Endodermal cell (in vitro differentiated cells): ENCODE measurements around the gene TNFSF10. TPM values are rescaled to one million over a fixed set of nuclear protein-coding genes. Genes with fewer than 3 reads are reported as not detected.
A peak's percentile ranks its signal among the peaks of the same experiment; 100 is the strongest.

Source experiments
- DNase-seq: peaks from one replicate; pipeline ENCODE4 v3.0.0-alpha.2; 2017
- H3K27ac ChIP-seq: 2 replicates; pipeline ENCODE4 v1.5.1; 2013; ENCODE audit warnings: mild to moderate bottlenecking, low read depth, low read length, moderate library complexity
- H3K27me3 ChIP-seq: 2 replicates; pipeline ENCODE4 v1.6.1; 2013; ENCODE audit warnings: mild to moderate bottlenecking, low read length, moderate library complexity; ENCODE audit not compliant: insufficient read depth, control insufficient read depth, poor library complexity, severe bottlenecking
- H3K36me3 ChIP-seq: 2 replicates; pipeline ENCODE4 v1.7.0; 2013; ENCODE audit warnings: mild to moderate bottlenecking, low read length, moderate library complexity; ENCODE audit not compliant: control insufficient read depth, insufficient read depth
- H3K4me1 ChIP-seq: one replicate; pipeline ENCODE4 v1.7.0; 2013; ENCODE audit warnings: low read length; ENCODE audit not compliant: control insufficient read depth, insufficient read depth
- H3K4me3 ChIP-seq: 2 replicates; pipeline ENCODE4 v1.5.1; 2013; ENCODE audit warnings: mild to moderate bottlenecking, low read length, moderate library complexity
- H3K9ac ChIP-seq: 2 replicates; pipeline ENCODE4 v1.6.1; 2013; ENCODE audit warnings: mild to moderate bottlenecking, low read length, moderate library complexity; ENCODE audit not compliant: poor library complexity, severe bottlenecking; ENCODE audit errors: extremely low read depth
- H3K9me3 ChIP-seq: 2 replicates; pipeline ENCODE4 v1.6.1; 2013; ENCODE audit warnings: mild to moderate bottlenecking, low read length, moderate library complexity; ENCODE audit not compliant: control insufficient read depth
- H3K27ac Mint-ChIP-seq: 2 replicates; pipeline ENCODE4 v1.8.0; 2020; ENCODE audit warnings: mixed read lengths
- H3K27me3 Mint-ChIP-seq: 2 replicates; pipeline ENCODE4 v1.8.0; 2021; ENCODE audit warnings: mild to moderate bottlenecking, mixed read lengths; ENCODE audit not compliant: insufficient read depth
- H3K36me3 Mint-ChIP-seq: 2 replicates; pipeline ENCODE4 v1.8.0; 2020; ENCODE audit warnings: low read depth, mixed read lengths
- H3K4me1 Mint-ChIP-seq: 2 replicates; pipeline ENCODE4 v1.8.0; 2020; ENCODE audit warnings: mixed read lengths
- H3K4me3 Mint-ChIP-seq: 2 replicates; pipeline ENCODE4 v1.8.0; 2020; ENCODE audit warnings: mild to moderate bottlenecking, moderate library complexity, mixed read lengths
- H3K9me3 Mint-ChIP-seq: 2 replicates; pipeline ENCODE4 v1.8.0; 2020; ENCODE audit warnings: mild to moderate bottlenecking, mixed read lengths
- CTCF ChIP-seq: fragments of 200-600 bp; sonication (generic); conservative IDR thresholded peaks from 2 replicates; pipeline ENCODE4 v1.5.0; 2021; ENCODE audit warnings: antibody characterized with exemption, mild to moderate bottlenecking
- WGBS, 2 experiments: methylation state at CpG; one replicate each; pipeline versions ENCODE4 v1.1.5 to v1.1.7; 2013; ENCODE audit warnings: missing lambda C conversion rate in 2 of 2, mixed read lengths in 1 of 2; ENCODE audit not compliant: insufficient coverage in 1 of 2, insufficient read length in 1 of 2; 5-methylcytosine and 5-hydroxymethylcytosine counted together
- total RNA-seq, 2 donors: library from RNA; stranded (reverse); fragmentation: NEBNext Ultra II Directional in 1 of 2; extraction: Animal tissue kit (Norgen Biotek cat#: 25700) in 1 of 2; gene quantifications; 2 replicates in 1 of 2; 3 replicates in 1 of 2; pipeline ENCODE4 v1.2.1, GENCODE V29; 2021

The TNFSF10 gene
- total RNA-seq, 2 donors from 2014 or later: 0.51 TPM; not detected in 1

GRCh38 chr3:172516318-172517214, 6.7 kb downstream of the TNFSF10 start:
- Mint-ChIP-seq H3K36me3 (no peaks in the 10 kb centered on the region), H3K27ac (no peak overlapping the region), H3K27me3 (no peaks in the 10 kb centered on the region), H3K4me1 (peaks cover 21% of the 10 kb centered on the region), H3K4me3 (no peak overlapping the region), H3K9me3 (no peaks in the 10 kb centered on the region)
- Histone ChIP-seq H3K9me3 (no peaks in the 10 kb centered on the region), H3K4me3 (no peak overlapping the region), H3K27ac (no peak overlapping the region), H3K4me1 (no peaks in the 10 kb centered on the region), H3K27me3 (no peaks in the 10 kb centered on the region), H3K9ac (no peak overlapping the region), H3K36me3 (no peaks in the 10 kb centered on the region)
- no peak for DNase-seq
- WGBS, 2 experiments: 90 to 95% methylated on average over 3 to 7 of the region's 7 CpGs
- no peak for TF ChIP-seq CTCF

- H3K4me1 ChIP-seq: no peaks in the 10 kb centered on the region
- Mint-ChIP-seq H3K27ac (no peak overlapping the region), H3K4me1 (peaks cover 21% of the 10 kb centered on the region), H3K36me3 (no peaks in the 10 kb centered on the region), H3K9me3 (no peaks in the 10 kb centered on the region), H3K4me3 (no peak overlapping the region), H3K27me3 (no peaks in the 10 kb centered on the region)
- DNase-seq: no peak
- H3K27me3 ChIP-seq: no peaks in the 10 kb centered on the region
- WGBS, 2 experiments: 73 to 95% methylated on average over 3 to 4 of the region's 4 CpGs
- H3K27ac ChIP-seq: no peak overlapping the region
- H3K36me3 ChIP-seq: no peaks in the 10 kb centered on the region
- no peaks in the 10 kb centered on the region for H3K9me3 ChIP-seq
- no peak overlapping the region for H3K4me3 ChIP-seq
- TF ChIP-seq CTCF: no peak
- H3K9ac ChIP-seq: no peak overlapping the region
These were observed 7.9 kb downstream of the TNFSF10 start for GRCh38 chr3:172515130-172515918.

GRCh38 chr3:172514678-172515077, 8.6 kb downstream of the TNFSF10 start:
- no peaks in the 10 kb centered on the region for H3K36me3 ChIP-seq
- Mint-ChIP-seq H3K4me3 (no peak overlapping the region), H3K27me3 (no peaks in the 10 kb centered on the region), H3K27ac (no peak overlapping the region), H3K36me3 (no peaks in the 10 kb centered on the region), H3K4me1 (peaks cover 21% of the 10 kb centered on the region), H3K9me3 (no peaks in the 10 kb centered on the region)
- H3K27me3 ChIP-seq: no peaks in the 10 kb centered on the region
- no peak overlapping the region for H3K4me3 ChIP-seq
- no peaks in the 10 kb centered on the region for H3K9me3 ChIP-seq
- TF ChIP-seq CTCF: peak; percentile 57
- WGBS, 2 experiments: 87% methylated on average over 4 of the region's 4 CpGs; no CpG with 5 or more reads in 1 of the 2 experiments
- no peaks in the 10 kb centered on the region for H3K4me1 ChIP-seq
- peak; percentile 58 for DNase-seq
- H3K27ac ChIP-seq: no peak overlapping the region
- no peak overlapping the region for H3K9ac ChIP-seq
